ENCODE measurements around the gene CPLX3.

Gene CPLX3

GRCh38 chr15:74840851-74841775 is 14.7 kb downstream of the CPLX3 start:
- DNase-seq (ENCODE audit: extremely low spot score, insufficient read length, low read depth) (no peak), FAIRE-seq (no peak)

DNA sequence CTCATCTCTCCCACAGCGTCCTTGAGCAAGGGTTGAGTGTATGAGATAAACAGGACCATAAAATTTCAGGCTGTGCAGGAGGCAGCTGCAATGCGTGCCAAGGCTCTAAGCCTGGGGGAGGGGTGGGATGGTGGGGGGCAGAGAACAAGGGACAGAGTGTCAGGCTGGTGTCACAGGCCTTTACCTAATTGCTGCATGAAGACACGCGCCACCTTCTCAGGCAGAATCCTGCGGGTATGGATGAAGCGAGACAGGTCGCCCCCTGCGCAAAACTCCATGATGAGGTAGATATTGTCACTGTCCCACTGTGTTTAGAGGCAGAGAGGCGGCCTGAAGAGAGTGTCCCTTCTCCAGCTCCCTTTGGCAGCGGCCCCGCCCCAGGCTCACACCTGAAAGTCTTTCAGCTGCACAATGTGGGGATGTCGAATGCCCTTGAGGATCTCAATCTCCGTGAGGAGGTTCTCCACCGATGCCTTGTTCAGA is 15.5 kb downstream of the CPLX3 start:
- FAIRE-seq (no peak), DNase-seq (ENCODE audit: extremely low spot score, insufficient read length, low read depth) (no peak)

DNA sequence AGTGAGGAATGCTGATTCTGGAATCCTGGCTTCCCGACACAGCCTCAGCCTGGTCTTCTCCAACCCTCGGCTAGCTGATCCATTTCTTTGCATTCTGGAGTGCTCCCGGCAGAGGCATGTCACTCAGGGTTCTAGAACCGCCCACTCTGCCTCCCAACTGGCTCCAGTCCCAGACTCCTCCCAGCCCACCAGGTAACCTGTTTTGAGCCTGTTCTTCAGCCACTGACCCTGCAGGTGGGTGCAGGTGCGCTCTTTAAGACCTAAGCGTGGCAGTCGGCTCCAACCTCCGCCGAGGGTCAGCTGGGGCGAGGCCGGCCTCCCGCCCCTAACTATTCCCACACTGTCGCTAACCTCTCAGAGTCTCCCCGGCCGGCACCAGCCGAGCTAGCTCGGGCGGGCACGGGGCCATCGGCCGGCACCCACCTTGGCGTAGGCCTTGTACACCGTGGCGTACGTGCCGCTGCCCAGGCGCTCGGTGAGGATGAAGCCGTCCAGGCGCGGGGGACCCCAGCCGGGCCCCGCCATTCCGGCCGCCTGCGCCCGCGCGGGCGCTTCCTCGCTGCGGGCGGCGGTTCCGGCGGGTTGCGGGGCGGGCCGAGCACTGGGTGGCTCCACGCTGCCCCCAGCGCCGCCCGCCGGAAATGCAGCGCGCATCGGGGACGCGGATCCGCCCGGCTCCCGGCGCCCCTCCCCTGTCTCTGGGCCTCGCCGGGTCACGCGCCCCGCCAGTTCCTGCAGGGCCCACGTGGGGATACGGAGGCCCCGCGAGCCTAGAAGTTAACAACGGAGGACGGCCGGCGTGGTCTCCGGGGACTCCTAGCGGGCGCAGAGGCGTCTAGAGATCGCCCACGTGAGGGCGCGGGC is 16.4 kb downstream of the CPLX3 start, which contains the start of gene ULK3:
TSS of gene ULK3 (minus strand) at position 576 of the 864 bp plus-strand sequence. CDS start at position 525, 51 bp downstream.
- DNase-seq (ENCODE audit: extremely low spot score, insufficient read length, low read depth), result peak; percentile 95
- peak; percentile 81 for FAIRE-seq

GRCh38 chr15:74843445-74843828 is 17.0 kb downstream of the CPLX3 start:
- FAIRE-seq (no peak), DNase-seq (ENCODE audit: extremely low spot score, insufficient read length, low read depth) (no peak)

- no peak for DNase-seq (ENCODE audit: extremely low spot score, insufficient read length, low read depth)
- FAIRE-seq, result no peak
Measured at GRCh38 chr15:74843891-74844299, 17.5 kb downstream of the CPLX3 start.

GRCh38 chr15:74844319-74845207 is 18.1 kb downstream of the CPLX3 start:
- FAIRE-seq (no peak), DNase-seq (ENCODE audit: extremely low spot score, insufficient read length, low read depth) (no peak)

GRCh38 chr15:74845208-74845568 is 18.8 kb downstream of the CPLX3 start:
- FAIRE-seq, result no peak
- no peak for DNase-seq (ENCODE audit: extremely low spot score, insufficient read length, low read depth)

- no peak for DNase-seq (ENCODE audit: extremely low spot score, insufficient read length, low read depth)
Measured at GRCh38 chr15:74845581-74845980, 19.2 kb downstream of the CPLX3 start.

DNA sequence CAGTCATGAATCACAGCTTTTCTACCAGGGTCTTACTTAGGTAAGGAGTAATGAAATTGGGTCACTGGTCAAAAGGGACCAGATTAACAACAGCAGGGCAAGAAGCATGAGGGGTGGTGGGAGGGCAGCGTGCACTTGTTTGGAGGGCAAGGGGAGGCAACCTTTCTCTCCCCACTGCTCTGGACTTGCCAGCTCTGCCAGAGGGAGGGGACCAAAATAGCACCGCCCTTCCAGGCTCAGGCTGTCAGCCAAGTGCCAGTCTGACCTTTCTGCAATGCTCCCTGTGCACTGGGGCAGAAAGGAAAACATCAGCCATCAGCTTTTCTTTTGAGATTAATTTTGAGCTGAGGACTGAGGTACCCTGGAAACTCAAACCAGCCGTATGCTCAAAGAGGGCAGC is 21.0 kb downstream of the CPLX3 start:
- no peak for FAIRE-seq
- no peak for DNase-seq (ENCODE audit: extremely low spot score, insufficient read length, low read depth)

More at GRCh38 chr15:74845581-74845980, 19.2 kb downstream of the CPLX3 start:
- no peak for FAIRE-seq

GRCh38 chr15:74850393-74850792 is 24.0 kb downstream of the CPLX3 start:
- FAIRE-seq (no peak), DNase-seq (ENCODE audit: extremely low spot score, insufficient read length, low read depth) (no peak)

DNA sequence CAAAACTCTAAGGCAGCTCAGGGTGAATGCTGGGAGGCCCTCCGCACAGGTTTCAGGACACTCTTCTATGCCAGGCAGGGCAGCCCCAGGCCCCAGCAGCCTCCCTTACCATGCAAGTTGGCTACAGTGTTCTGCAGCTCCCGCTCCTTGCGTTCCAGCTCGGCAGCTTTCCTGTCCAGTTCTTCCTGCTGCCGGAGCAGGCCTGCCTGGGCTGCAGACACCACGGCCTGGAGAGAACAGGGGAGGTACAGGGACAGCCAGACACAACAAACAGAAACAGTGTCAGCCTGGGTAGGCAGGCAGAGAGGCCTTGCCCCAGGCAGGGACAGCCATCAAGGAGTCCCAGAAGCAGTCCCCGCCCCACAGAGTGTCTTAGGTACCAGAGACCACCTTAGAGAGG is 25.5 kb downstream of the CPLX3 start:
- FAIRE-seq (no peak), DNase-seq (ENCODE audit: extremely low spot score, insufficient read length, low read depth) (no peak)

GRCh38 chr15:74854453-74855022 is 28.1 kb downstream of the CPLX3 start:
- FAIRE-seq, result no peak
- no peak for DNase-seq (ENCODE audit: extremely low spot score, insufficient read length, low read depth)

DNA sequence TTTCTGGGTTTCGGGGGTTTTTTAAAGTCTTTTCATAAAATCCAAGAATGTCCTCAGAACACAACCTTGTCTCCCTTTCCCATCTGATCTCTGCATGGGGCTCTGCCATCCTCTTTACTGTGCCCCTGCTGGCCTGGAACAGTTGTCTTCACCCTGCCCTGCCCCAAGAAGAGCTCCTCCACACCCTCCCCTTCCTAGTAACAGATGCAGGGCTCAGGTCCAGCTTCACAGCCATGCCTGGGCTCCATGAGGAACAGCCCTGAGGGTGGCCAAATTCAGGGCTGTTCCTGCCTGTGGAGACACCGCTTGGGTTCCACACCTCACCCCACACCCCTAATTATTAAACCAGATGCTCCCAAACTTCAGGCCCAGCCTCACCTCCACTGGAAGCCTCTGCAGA is 29.4 kb downstream of the CPLX3 start:
- no peak for DNase-seq (ENCODE audit: extremely low spot score, insufficient read length, low read depth)
- FAIRE-seq, result no peak

DNA sequence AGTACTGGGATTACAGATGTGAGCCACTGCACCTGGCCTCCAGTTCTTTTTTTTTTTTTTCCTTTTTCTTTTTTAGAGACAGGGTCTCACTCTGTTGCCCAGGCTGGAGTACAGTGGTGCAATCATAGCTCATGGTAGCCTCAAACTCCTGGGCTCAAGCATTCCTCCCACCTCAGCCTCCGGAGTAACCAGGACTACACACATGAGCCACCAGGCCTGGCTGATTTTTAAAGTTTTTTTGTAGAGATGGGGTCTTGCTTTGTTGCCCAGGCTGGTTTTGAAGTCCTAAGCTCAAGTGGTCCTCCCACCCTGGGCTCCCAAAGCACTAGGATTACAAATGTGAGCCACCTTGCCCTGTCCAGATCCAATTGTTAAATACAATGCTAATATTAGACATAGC is 30.1 kb downstream of the CPLX3 start:
- DNase-seq (ENCODE audit: extremely low spot score, insufficient read length, low read depth) (no peak), FAIRE-seq (no peak)

DNA sequence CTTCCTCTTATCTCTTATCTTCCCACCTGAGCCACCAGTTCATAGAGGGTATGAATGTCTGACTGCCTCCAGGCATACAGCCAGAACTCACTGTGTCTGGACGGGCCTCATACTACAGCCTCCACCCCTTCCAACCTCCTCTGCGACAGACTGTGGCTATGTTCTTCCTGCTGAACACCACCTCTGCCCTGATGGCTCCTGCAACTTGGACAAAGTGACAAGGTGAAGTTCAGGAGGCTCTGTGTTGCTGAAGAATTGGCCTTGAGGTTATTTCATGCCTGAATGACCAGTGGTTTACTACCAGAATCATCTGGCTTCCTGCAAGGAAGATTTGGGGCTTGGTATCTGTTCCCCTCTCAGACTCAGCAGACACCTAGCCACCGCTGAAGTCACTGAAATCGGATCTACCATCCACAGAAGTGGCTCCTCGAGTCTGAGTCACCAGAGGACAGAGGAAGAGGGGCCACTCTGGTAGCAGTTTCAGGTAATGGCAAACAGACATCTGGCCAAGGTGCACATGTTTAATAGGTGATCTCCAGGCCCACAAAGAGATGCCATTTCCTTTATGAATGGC is 30.7 kb downstream of the CPLX3 start:
- peak; percentile 97 for FAIRE-seq

DNA sequence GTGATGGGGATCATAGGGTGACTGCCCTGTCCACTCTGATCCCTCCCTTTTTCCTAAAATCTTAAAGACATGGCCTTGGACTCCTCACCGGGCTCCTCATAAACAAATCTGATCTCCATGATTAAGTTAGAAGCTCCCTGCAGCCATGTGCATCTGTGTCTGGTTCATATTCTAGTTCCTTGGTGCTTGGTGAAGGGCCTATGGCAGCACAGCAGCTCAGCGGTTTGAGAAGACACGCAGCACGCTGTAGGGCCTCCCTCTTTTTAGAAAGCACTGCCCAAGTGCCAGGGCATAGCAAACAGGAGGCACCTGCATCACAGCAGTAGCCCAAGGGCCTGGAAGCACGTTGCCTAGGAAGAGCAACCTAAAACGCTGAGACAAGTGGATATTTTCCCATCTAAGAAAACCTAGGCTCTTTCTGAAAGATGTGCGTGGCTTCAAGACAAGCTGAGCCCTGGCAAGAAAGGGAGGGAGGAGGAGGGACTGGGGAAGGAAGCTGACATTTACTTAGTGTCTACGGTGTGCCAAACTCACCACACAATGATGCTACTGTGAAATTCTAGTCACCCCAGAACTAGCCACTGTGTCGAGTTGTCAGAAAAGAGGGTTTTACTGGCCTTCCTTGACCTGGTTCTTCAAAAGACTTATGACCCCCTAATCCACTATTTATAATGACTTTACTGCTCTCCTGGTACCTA is 31.4 kb downstream of the CPLX3 start:
- no peak for DNase-seq (ENCODE audit: extremely low spot score, insufficient read length, low read depth)
- no peak for FAIRE-seq

More for the DNA sequence above, 30.7 kb downstream of the CPLX3 start:
- no peak for DNase-seq (ENCODE audit: extremely low spot score, insufficient read length, low read depth)

DNA sequence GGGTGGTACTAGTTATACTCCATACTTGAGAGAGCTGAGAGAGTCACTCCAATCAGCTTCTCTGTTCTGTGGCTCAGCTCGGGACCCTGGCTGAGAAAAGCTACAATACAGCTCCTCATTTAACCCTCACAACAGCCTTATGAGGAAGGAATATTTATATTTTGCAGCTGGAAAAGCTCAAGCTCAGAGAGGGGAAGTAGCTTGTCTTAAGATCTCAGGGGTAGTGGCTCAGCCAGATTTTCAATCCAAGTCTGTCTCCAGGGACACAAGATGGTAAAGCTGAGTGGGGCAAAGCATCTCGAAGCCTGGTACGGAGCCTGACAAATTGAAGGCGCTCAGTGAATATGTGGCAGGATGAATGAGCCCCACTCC is 31.9 kb downstream of the CPLX3 start:
- FAIRE-seq (no peak), DNase-seq (ENCODE audit: extremely low spot score, insufficient read length, low read depth) (no peak)

GRCh38 chr15:74863239-74864056 is 37.0 kb downstream of the CPLX3 start:
- FAIRE-seq, result no peak
- DNase-seq (ENCODE audit: extremely low spot score, insufficient read length, low read depth), result no peak

Data from GM18507 (cell line).